Retinal pigment epithelial cell (primary cell): Measurements from ENCODE around the gene ATAD1.

Experiments used
- DNase-seq: peaks from one replicate; pipeline ENCODE4 v3.0.0-alpha.2; 2010; ENCODE audit warnings: low read depth
- H3K4me3 ChIP-seq: 2 replicates; pipeline ENCODE4 v1.5.1; 2011; ENCODE audit warnings: mild to moderate bottlenecking, low read length, control low read depth, moderate library complexity
- CTCF ChIP-seq: conservative IDR thresholded peaks from 2 replicates; pipeline ENCODE4 v1.5.1; 2011; ENCODE audit warnings: low read depth, low read length, control low read depth, inconsistent platforms

The ATAD1 gene

GRCh38 chr10:87722716-87723115 lies 95.3 kb downstream of the ATAD1 start:
- H3K4me3 ChIP-seq = no peak overlapping the region
- DNase-seq = no peak
- TF ChIP-seq CTCF = no peak

GRCh38 chr10:87721781-87722180 lies 96.2 kb downstream of the ATAD1 start:
- no peak for DNase-seq
- no peak for TF ChIP-seq CTCF

GRCh38 chr10:87720665-87721064 lies 97.4 kb downstream of the ATAD1 start:
- TF ChIP-seq CTCF = no peak
- no peak for DNase-seq
- no peak overlapping the region for H3K4me3 ChIP-seq

More at GRCh38 chr10:87721781-87722180, 96.2 kb downstream of the ATAD1 start:
- H3K4me3 ChIP-seq = no peak overlapping the region

GRCh38 chr10:87716348-87716670 lies 101.7 kb downstream of the ATAD1 start:
- no peak for DNase-seq
- no peak overlapping the region for H3K4me3 ChIP-seq
- no peak for TF ChIP-seq CTCF

GRCh38 chr10:87715552-87716347 lies 102.3 kb downstream of the ATAD1 start:
- no peak for TF ChIP-seq CTCF
- no peak overlapping the region for H3K4me3 ChIP-seq
- DNase-seq = no peak

- no peak for DNase-seq
- H3K4me3 ChIP-seq = no peak overlapping the region
- TF ChIP-seq CTCF = no peak
Measured at GRCh38 chr10:87713707-87714106, 104.3 kb downstream of the ATAD1 start.

GRCh38 chr10:87712913-87713616 lies 105.0 kb downstream of the ATAD1 start:
- H3K4me3 ChIP-seq = no peak overlapping the region
- no peak for DNase-seq
- no peak for TF ChIP-seq CTCF
